ENCODE data around the gene SCD5.

SCD5 gene

DNA sequence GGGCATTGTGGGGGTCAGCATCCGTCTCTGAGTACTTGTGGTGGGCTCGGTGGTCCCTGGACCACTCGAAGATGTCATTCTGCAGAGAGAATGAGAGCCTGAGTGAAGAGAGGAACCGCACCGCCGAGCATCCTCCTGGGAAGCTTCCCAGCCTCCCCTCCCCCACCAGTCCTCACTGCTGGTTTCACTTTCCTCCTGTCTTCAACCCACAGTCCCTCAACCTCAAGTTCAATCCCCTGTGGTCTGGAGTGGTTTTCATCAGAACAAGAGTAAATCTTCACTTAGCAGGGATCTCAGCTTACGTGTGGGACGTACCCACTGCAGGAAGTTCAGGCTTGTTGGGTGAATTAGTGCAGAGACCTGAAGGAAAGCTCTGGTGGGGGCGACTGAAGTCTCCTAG lies 117.8 kb downstream of the SCD5 start:
- TF ChIP-seq FOXP2 (optimal IDR thresholded peaks at IDR 0.05; ENCODE audit: borderline replicate concordance, extremely low read depth, extremely low read length, insufficient read depth): no peak
- TF ChIP-seq SIN3A (IDR thresholded peaks at IDR 0.05; ENCODE audit: borderline replicate concordance, insufficient read depth, low read length): no peak
- TF ChIP-seq TAF1 (IDR thresholded peaks at IDR 0.05; ENCODE audit: borderline replicate concordance, insufficient read depth, low read length): no peak
- TF ChIP-seq, protein P1, sequence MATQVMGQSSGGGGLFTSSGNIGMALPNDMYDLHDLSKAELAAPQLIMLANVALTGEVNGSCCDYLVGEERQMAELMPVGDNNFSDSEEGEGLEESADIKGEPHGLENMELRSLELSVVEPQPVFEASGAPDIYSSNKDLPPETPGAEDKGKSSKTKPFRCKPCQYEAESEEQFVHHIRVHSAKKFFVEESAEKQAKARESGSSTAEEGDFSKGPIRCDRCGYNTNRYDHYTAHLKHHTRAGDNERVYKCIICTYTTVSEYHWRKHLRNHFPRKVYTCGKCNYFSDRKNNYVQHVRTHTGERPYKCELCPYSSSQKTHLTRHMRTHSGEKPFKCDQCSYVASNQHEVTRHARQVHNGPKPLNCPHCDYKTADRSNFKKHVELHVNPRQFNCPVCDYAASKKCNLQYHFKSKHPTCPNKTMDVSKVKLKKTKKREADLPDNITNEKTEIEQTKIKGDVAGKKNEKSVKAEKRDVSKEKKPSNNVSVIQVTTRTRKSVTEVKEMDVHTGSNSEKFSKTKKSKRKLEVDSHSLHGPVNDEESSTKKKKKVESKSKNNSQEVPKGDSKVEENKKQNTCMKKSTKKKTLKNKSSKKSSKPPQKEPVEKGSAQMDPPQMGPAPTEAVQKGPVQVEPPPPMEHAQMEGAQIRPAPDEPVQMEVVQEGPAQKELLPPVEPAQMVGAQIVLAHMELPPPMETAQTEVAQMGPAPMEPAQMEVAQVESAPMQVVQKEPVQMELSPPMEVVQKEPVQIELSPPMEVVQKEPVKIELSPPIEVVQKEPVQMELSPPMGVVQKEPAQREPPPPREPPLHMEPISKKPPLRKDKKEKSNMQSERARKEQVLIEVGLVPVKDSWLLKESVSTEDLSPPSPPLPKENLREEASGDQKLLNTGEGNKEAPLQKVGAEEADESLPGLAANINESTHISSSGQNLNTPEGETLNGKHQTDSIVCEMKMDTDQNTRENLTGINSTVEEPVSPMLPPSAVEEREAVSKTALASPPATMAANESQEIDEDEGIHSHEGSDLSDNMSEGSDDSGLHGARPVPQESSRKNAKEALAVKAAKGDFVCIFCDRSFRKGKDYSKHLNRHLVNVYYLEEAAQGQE (IDR thresholded peaks at IDR 0.05; ENCODE audit: insufficient read depth in 1 of 2, low read depth in 2 of 2, low read length in 2 of 2): no peak
- no peak for TF ChIP-seq POLR2AphosphoS5 (IDR thresholded peaks at IDR 0.05; ENCODE audit: low read depth, low read length)

DNA sequence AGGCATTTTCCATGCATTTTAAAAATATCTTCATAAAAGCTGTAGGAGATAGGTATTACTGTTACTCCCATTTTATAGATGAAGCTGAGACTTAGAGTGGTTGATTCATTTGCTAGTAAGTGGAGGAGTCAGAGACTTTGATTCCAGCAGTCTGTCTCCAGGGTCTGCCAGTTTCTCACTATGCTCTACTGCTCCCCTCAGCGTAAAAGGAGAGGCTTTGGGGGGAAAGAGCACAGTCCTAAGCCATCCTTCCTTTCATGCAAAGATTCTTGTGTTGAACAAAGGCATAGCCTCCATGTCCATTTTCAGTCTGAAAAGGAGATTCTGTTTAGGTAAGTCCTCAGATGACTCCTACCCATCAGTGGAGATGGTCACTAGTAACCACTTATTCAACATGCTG lies 119.1 kb downstream of the SCD5 start:
- TF ChIP-seq SIN3A (IDR thresholded peaks at IDR 0.05; ENCODE audit: borderline replicate concordance, insufficient read depth, low read length): no peak
- TF ChIP-seq, protein P1 (IDR thresholded peaks at IDR 0.05; ENCODE audit: insufficient read depth in 1 of 2, low read depth in 2 of 2, low read length in 2 of 2): no peak
- no peak for TF ChIP-seq POLR2AphosphoS5 (IDR thresholded peaks at IDR 0.05; ENCODE audit: low read depth, low read length)
- no peak for TF ChIP-seq TAF1 (IDR thresholded peaks at IDR 0.05; ENCODE audit: borderline replicate concordance, insufficient read depth, low read length)
- TF ChIP-seq FOXP2 (optimal IDR thresholded peaks at IDR 0.05; ENCODE audit: borderline replicate concordance, extremely low read depth, extremely low read length, insufficient read depth): no peak

DNA sequence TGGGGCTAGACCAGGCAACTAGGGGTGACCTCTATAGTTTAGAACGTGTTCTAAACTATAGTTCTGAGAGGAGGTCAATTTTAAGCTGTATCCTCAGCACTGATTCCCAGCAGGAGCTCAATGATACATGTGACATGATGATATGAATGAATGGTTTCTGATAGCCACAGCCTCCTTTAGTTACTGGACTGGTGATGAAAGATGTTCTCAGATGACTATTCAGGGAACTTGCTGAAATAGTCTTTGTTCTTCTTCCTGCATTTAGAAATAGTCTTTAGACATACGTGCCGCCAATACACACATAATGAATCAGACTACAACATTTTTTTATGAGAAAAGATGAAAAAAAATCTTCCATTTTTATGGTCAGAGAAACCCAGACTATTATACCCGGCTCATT lies 120.5 kb downstream of the SCD5 start:
- TF ChIP-seq TAF1 (IDR thresholded peaks at IDR 0.05; ENCODE audit: borderline replicate concordance, insufficient read depth, low read length) (no peak), SIN3A (IDR thresholded peaks at IDR 0.05; ENCODE audit: borderline replicate concordance, insufficient read depth, low read length) (no peak), FOXP2 (optimal IDR thresholded peaks at IDR 0.05; ENCODE audit: borderline replicate concordance, extremely low read depth, extremely low read length, insufficient read depth) (no peak), POLR2AphosphoS5 (IDR thresholded peaks at IDR 0.05; ENCODE audit: low read depth, low read length) (no peak)
- TF ChIP-seq, protein P1 (IDR thresholded peaks at IDR 0.05; ENCODE audit: insufficient read depth in 1 of 2, low read depth in 2 of 2, low read length in 2 of 2): no peak

DNA sequence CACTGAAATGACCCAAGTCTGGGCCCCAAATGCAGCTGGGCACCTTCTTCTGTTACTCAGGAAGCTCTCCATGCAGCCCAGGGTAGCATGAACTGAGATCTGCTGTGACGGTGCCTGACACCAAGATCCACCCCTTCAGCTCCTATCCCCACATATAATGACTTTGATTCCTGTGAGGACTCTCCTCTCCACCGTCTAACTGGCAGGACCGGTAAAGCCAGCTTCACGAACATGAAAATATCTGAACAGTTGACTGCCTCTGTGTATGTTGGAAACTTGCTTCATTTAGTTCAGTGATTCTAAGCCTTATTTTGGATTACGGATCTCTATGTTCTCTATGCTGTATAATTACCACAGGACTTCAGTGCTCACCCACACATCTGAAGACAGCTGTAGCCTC lies 121.3 kb downstream of the SCD5 start:
- TF ChIP-seq SIN3A (IDR thresholded peaks at IDR 0.05; ENCODE audit: borderline replicate concordance, insufficient read depth, low read length) (no peak), TAF1 (IDR thresholded peaks at IDR 0.05; ENCODE audit: borderline replicate concordance, insufficient read depth, low read length) (no peak), POLR2AphosphoS5 (IDR thresholded peaks at IDR 0.05; ENCODE audit: low read depth, low read length) (no peak), FOXP2 (optimal IDR thresholded peaks at IDR 0.05; ENCODE audit: borderline replicate concordance, extremely low read depth, extremely low read length, insufficient read depth) (no peak)
- TF ChIP-seq, protein P1 (IDR thresholded peaks at IDR 0.05; ENCODE audit: insufficient read depth in 1 of 2, low read depth in 2 of 2, low read length in 2 of 2): no peak

Measured in PFSK-1 (cell line).